Measurements from ENCODE around the gene NCOR1.

- TF ChIP-seq, protein P1, sequence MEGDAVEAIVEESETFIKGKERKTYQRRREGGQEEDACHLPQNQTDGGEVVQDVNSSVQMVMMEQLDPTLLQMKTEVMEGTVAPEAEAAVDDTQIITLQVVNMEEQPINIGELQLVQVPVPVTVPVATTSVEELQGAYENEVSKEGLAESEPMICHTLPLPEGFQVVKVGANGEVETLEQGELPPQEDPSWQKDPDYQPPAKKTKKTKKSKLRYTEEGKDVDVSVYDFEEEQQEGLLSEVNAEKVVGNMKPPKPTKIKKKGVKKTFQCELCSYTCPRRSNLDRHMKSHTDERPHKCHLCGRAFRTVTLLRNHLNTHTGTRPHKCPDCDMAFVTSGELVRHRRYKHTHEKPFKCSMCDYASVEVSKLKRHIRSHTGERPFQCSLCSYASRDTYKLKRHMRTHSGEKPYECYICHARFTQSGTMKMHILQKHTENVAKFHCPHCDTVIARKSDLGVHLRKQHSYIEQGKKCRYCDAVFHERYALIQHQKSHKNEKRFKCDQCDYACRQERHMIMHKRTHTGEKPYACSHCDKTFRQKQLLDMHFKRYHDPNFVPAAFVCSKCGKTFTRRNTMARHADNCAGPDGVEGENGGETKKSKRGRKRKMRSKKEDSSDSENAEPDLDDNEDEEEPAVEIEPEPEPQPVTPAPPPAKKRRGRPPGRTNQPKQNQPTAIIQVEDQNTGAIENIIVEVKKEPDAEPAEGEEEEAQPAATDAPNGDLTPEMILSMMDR (conservative IDR thresholded peaks at IDR 0.05; ENCODE audit: low read depth in 2 of 2) = no peak
- TF ChIP-seq, protein P2, sequence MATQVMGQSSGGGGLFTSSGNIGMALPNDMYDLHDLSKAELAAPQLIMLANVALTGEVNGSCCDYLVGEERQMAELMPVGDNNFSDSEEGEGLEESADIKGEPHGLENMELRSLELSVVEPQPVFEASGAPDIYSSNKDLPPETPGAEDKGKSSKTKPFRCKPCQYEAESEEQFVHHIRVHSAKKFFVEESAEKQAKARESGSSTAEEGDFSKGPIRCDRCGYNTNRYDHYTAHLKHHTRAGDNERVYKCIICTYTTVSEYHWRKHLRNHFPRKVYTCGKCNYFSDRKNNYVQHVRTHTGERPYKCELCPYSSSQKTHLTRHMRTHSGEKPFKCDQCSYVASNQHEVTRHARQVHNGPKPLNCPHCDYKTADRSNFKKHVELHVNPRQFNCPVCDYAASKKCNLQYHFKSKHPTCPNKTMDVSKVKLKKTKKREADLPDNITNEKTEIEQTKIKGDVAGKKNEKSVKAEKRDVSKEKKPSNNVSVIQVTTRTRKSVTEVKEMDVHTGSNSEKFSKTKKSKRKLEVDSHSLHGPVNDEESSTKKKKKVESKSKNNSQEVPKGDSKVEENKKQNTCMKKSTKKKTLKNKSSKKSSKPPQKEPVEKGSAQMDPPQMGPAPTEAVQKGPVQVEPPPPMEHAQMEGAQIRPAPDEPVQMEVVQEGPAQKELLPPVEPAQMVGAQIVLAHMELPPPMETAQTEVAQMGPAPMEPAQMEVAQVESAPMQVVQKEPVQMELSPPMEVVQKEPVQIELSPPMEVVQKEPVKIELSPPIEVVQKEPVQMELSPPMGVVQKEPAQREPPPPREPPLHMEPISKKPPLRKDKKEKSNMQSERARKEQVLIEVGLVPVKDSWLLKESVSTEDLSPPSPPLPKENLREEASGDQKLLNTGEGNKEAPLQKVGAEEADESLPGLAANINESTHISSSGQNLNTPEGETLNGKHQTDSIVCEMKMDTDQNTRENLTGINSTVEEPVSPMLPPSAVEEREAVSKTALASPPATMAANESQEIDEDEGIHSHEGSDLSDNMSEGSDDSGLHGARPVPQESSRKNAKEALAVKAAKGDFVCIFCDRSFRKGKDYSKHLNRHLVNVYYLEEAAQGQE (IDR thresholded peaks at IDR 0.05; ENCODE audit: unreplicated experiment) = no peak
- TF ChIP-seq EZH2 (IDR thresholded peaks at IDR 0.05; ENCODE audit: low read depth, unreplicated experiment) = no peak
- no peak for TF ChIP-seq CREB1 (CRISPR knock-in tag; IDR thresholded peaks at IDR 0.05; ENCODE audit: low read depth)
- TF ChIP-seq POLR2AphosphoS5 (IDR thresholded peaks at IDR 0.05; ENCODE audit: low read depth) = no peak
- TF ChIP-seq STAT1 (IDR thresholded peaks at IDR 0.05; ENCODE audit: unreplicated experiment) = no peak
- TF ChIP-seq JUNB (IDR thresholded peaks at IDR 0.05; ENCODE audit: unreplicated experiment) = no peak
- no peak for TF ChIP-seq ETS1 (IDR thresholded peaks at IDR 0.05)
- no peak for TF ChIP-seq ZNF114 (CRISPR knock-in tag; IDR thresholded peaks at IDR 0.05)
Observed at GRCh38 chr17:16121915-16122314, 93.4 kb downstream of the NCOR1 start.

Data from GM23338 (cell line).